Activated B cell treated with CpG ODN at 0.5 μM for 24 hours (primary cell): Measurements from ENCODE around the gene IKZF1. TPM values are rescaled to one million over a fixed set of nuclear protein-coding genes. Genes with fewer than 3 reads are reported as not detected.

Experiments used
- ATAC-seq: fragments of 200-7000 bp; cut with Tn5 transposase; one replicate; pipeline ENCODE4 v1.10.0; 2021; ENCODE audit warnings: low read depth, mild to moderate bottlenecking, moderate library complexity
- CTCF ChIA-PET: fragments of 350-600 bp; sonication (Branson Sonifier 250); formaldehyde crosslinking; loops from one replicate; lab custom pipeline; 2021; ENCODE audit warnings: antibody characterized with exemption; lab: Charles Lee
- POLR2A ChIA-PET: fragments of 350-600 bp; sonication (Branson Sonifier 250); formaldehyde crosslinking; loops from one replicate; lab custom pipeline; 2021; ENCODE audit warnings: antibody characterized with exemption; lab: Charles Lee
- DNase-seq: peaks from one replicate; pipeline ENCODE4 v3.0.0; 2022
- H3K27ac Mint-ChIP-seq: one replicate; pipeline ENCODE4 v1.8.0; 2020; ENCODE audit warnings: mixed read lengths
- H3K27me3 Mint-ChIP-seq: one replicate; pipeline ENCODE4 v1.8.0; 2021; ENCODE audit warnings: mixed read lengths
- H3K36me3 Mint-ChIP-seq: one replicate; pipeline ENCODE4 v1.8.0; 2021; ENCODE audit warnings: low read depth, mixed read lengths
- H3K4me1 Mint-ChIP-seq: one replicate; pipeline ENCODE4 v1.8.0; 2021; ENCODE audit warnings: mixed read lengths
- H3K4me3 Mint-ChIP-seq: one replicate; pipeline ENCODE4 v1.8.0; 2020; ENCODE audit warnings: mild to moderate bottlenecking, mixed read lengths
- H3K9me3 Mint-ChIP-seq: one replicate; pipeline ENCODE4 v1.8.0; 2020; ENCODE audit warnings: mixed read lengths
- intact Hi-C: fragments of 100-400 bp; cut with micrococcal nuclease; formaldehyde crosslinking; loops from one replicate; pipeline ENCODE4 v1.15.1; 2024
- total RNA-seq: library from RNA; stranded (reverse); gene quantifications from 2 replicates; pipeline ENCODE4 v1.2.3, GENCODE V29; 2022
- TF ChIP-seq, protein P1 (sequence below): fragments of 200-600 bp; IDR thresholded peaks from one replicate; pipeline ENCODE4 v1.8.0; 2022; ENCODE audit warnings: antibody characterized with exemption, mild to moderate bottlenecking

IKZF1 gene
- total RNA-seq, 1 donor from 2014 or later = 325 TPM

- peak overlapping the region; percentile 74 for H3K27ac Mint-ChIP-seq
- H3K27me3 Mint-ChIP-seq = no peaks in the 10 kb centered on the region
- intact Hi-C loops = no loop called here
- H3K9me3 Mint-ChIP-seq = no peaks in the 10 kb centered on the region
- H3K36me3 Mint-ChIP-seq = peaks cover 91% of the 10 kb centered on the region
- DNase-seq (no peak), ATAC-seq (no peak)
- ChIA-PET CTCF (interaction anchor here (0.9 to 9.9 kb wide), 10 partner anchors 19 to 223 kb away, joined by 3 to 104 read pairs (median 6); no protein-coding TSS in a partner anchor), POLR2A (interaction anchor here (0.8 to 6.7 kb wide), 13 partner anchors 12 to 160 kb away, joined by 3 to 88 read pairs (median 6); partner anchors contain the start of gene IKZF1)
- TF ChIP-seq, protein P1, sequence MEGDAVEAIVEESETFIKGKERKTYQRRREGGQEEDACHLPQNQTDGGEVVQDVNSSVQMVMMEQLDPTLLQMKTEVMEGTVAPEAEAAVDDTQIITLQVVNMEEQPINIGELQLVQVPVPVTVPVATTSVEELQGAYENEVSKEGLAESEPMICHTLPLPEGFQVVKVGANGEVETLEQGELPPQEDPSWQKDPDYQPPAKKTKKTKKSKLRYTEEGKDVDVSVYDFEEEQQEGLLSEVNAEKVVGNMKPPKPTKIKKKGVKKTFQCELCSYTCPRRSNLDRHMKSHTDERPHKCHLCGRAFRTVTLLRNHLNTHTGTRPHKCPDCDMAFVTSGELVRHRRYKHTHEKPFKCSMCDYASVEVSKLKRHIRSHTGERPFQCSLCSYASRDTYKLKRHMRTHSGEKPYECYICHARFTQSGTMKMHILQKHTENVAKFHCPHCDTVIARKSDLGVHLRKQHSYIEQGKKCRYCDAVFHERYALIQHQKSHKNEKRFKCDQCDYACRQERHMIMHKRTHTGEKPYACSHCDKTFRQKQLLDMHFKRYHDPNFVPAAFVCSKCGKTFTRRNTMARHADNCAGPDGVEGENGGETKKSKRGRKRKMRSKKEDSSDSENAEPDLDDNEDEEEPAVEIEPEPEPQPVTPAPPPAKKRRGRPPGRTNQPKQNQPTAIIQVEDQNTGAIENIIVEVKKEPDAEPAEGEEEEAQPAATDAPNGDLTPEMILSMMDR = no peak
- H3K4me3 Mint-ChIP-seq = peak overlapping the region; percentile 6
- peaks cover 93% of the 10 kb centered on the region for H3K4me1 Mint-ChIP-seq
Observed at GRCh38 chr7:50366311-50366710, 61.8 kb downstream of the IKZF1 start.

DNA sequence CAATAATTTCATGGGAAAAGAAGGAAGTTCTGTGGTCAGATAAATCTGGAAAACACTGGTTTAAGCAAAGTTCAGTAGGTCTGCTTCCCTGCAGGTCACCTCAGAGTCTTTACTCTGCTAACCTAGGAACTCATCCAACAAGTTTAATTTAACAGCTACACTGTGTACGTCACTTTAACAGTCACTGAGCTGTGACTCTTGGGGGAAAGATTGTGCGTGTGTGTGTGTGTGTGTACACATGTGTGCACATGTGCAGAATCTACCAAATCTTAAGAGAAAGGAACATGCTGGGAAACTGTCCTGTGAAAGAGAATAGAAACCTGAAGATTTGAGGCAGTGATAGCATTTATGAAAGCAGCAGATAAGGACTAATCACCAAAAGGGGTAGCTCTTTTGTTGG lies 62.6 kb downstream of the IKZF1 start:
- ChIA-PET POLR2A (interaction anchor here (0.7 to 6.7 kb wide), 20 partner anchors 12 to 218 kb away, joined by 3 to 88 read pairs (median 4); partner anchors contain the start of gene IKZF1), CTCF (interaction anchor here (0.7 to 9.9 kb wide), 23 partner anchors 14 to 275 kb away, joined by 3 to 104 read pairs (median 6); no protein-coding TSS in a partner anchor)
- TF ChIP-seq, protein P1 = no peak
- DNase-seq (no peak), ATAC-seq (peak; percentile 38)
- Mint-ChIP-seq H3K27ac (peak overlapping the region; percentile 74), H3K36me3 (peaks cover 92% of the 10 kb centered on the region), H3K9me3 (no peaks in the 10 kb centered on the region), H3K4me3 (peak overlapping the region; percentile 1), H3K4me1 (peaks cover 93% of the 10 kb centered on the region), H3K27me3 (no peaks in the 10 kb centered on the region)
- intact Hi-C loops = no loop called here

DNA sequence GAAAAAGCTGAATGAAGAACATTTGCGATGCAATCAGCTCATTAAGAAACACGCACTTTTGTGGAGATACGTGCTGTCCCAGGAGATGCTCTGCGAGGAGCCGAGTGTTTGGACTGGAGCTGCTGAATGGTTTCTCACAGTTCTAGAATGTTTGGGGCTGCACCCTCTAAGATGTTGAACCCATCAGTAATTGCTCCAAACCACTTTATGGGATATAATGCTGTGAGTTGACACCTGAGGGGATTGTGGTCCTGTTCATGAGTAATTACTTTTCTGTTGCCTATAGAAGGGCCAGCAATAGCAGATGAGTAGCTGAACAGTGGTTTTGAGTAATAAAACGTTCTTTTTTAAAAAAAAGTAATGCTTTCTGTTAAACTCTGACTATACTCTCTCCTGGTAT lies 63.1 kb downstream of the IKZF1 start:
- Mint-ChIP-seq H3K4me3 (no peak overlapping the region), H3K4me1 (peaks cover 93% of the 10 kb centered on the region), H3K36me3 (peaks cover 92% of the 10 kb centered on the region), H3K9me3 (no peaks in the 10 kb centered on the region), H3K27me3 (no peaks in the 10 kb centered on the region), H3K27ac (peak overlapping the region; percentile 74)
- ChIA-PET POLR2A (interaction anchor here (0.7 to 6.7 kb wide), 18 partner anchors 13 to 218 kb away, joined by 3 to 88 read pairs (median 4); partner anchors contain the start of gene IKZF1), CTCF (interaction anchor here (0.7 to 9.9 kb wide), 26 partner anchors 13 to 275 kb away, joined by 3 to 104 read pairs (median 6); no protein-coding TSS in a partner anchor)
- intact Hi-C loops = no loop called here
- TF ChIP-seq, protein P1 = no peak
- DNase-seq (no peak), ATAC-seq (no peak)

- no peak for DNase-seq
Observed at GRCh38 chr7:50368366-50368765, 63.9 kb downstream of the IKZF1 start.

More at GRCh38 chr7:50368366-50368765, 63.9 kb downstream of the IKZF1 start:
- ATAC-seq = no peak
- CTCF ChIA-PET = interaction anchor here (0.7 to 9.9 kb wide), 37 partner anchors 11 to 276 kb away, joined by 3 to 104 read pairs (median 5); partner anchors contain the start of gene FIGNL1
- POLR2A ChIA-PET = interaction anchor here (0.7 to 6.7 kb wide), 15 partner anchors 10 to 223 kb away, joined by 3 to 88 read pairs (median 6); partner anchors contain the start of gene IKZF1
- Mint-ChIP-seq H3K36me3 (peaks cover 92% of the 10 kb centered on the region), H3K27me3 (no peaks in the 10 kb centered on the region), H3K4me1 (peaks cover 93% of the 10 kb centered on the region), H3K9me3 (no peaks in the 10 kb centered on the region), H3K27ac (peak overlapping the region; percentile 74), H3K4me3 (no peak overlapping the region)
- intact Hi-C loops = loop anchor here (2.0 kb wide), 2 partner anchors 36 to 52 kb away; no protein-coding TSS in a partner anchor
- TF ChIP-seq, protein P1 = no peak
